Neutrophil (primary cell): ENCODE measurements around the gene ENAH.

ENCODE experiments used
- H3K27ac ChIP-seq: fragments of 200-600 bp; sonication (generic); 2 replicates; pipeline ENCODE4 v1.5.1; 2016; ENCODE audit warnings: mild to moderate bottlenecking, moderate library complexity
- H3K27me3 ChIP-seq: fragments of 200-600 bp; sonication (generic); 2 replicates; pipeline ENCODE4 v1.6.0; 2016; ENCODE audit warnings: mild to moderate bottlenecking
- H3K36me3 ChIP-seq: fragments of 200-600 bp; sonication (generic); 2 replicates; pipeline ENCODE4 v1.5.1; 2017
- H3K4me1 ChIP-seq, 2 experiments: fragments of 200-600 bp in 1 of 2; sonication (generic) in 1 of 2; 1 replicate in 1 of 2; 2 replicates in 1 of 2; pipeline versions ENCODE4 v1.5.1 to v1.6.1; 2013 to 2016; ENCODE audit warnings: low read depth in 1 of 2, low read length in 1 of 2, mild to moderate bottlenecking in 1 of 2, moderate library complexity in 1 of 2; ENCODE audit not compliant: control insufficient read depth in 1 of 2, insufficient read depth in 1 of 2
- H3K4me3 ChIP-seq, 2 experiments: fragments of 200-600 bp in 1 of 2; sonication (generic) in 1 of 2; 1 replicate in 1 of 2; 2 replicates in 1 of 2; pipeline ENCODE4 v1.5.1; 2013 to 2016; ENCODE audit warnings: low read depth in 1 of 2, low read length in 1 of 2, mild to moderate bottlenecking in 1 of 2, moderate library complexity in 1 of 2
- H3K9me3 ChIP-seq: fragments of 200-600 bp; sonication (generic); 2 replicates; pipeline ENCODE4 v1.5.1; 2016
- CTCF ChIP-seq: fragments of 200-600 bp; sonication (generic); IDR thresholded peaks from 2 replicates; pipeline ENCODE4 v1.5.1; 2016; ENCODE audit warnings: antibody characterized with exemption

ENAH gene

GRCh38 chr1:225681231-225681630 lies 28.3 kb upstream of the ENAH start:
- Histone ChIP-seq H3K36me3 (no peaks in the 10 kb centered on the region), H3K9me3 (no peaks in the 10 kb centered on the region), H3K27ac (no peak overlapping the region), H3K4me1 (peaks cover 18 to 33% of the 10 kb centered on the region in 2 experiments), H3K4me3 (no peak overlapping the region), H3K27me3 (peaks cover 13% of the 10 kb centered on the region)
- TF ChIP-seq CTCF, result no peak

- peaks cover 13% of the 10 kb centered on the region for H3K27me3 ChIP-seq
- peaks cover 23 to 49% of the 10 kb centered on the region in 2 experiments for H3K4me1 ChIP-seq
- H3K36me3 ChIP-seq, result no peaks in the 10 kb centered on the region
- H3K9me3 ChIP-seq, result no peaks in the 10 kb centered on the region
- no peak for TF ChIP-seq CTCF
- no peak overlapping the region for H3K27ac ChIP-seq
- H3K4me3 ChIP-seq, result no peak overlapping the region
Measured at GRCh38 chr1:225678545-225678944, 25.6 kb upstream of the ENAH start.

GRCh38 chr1:225677350-225678124 lies 24.6 kb upstream of the ENAH start:
- Histone ChIP-seq H3K4me1 (peaks cover 23 to 44% of the 10 kb centered on the region in 2 experiments), H3K4me3 (peak overlapping the region in 1 of 2 experiments; percentile 13), H3K36me3 (no peaks in the 10 kb centered on the region), H3K27me3 (peaks cover 13% of the 10 kb centered on the region), H3K9me3 (no peaks in the 10 kb centered on the region), H3K27ac (no peak overlapping the region)
- no peak for TF ChIP-seq CTCF

- H3K27me3 ChIP-seq, result peaks cover 13% of the 10 kb centered on the region
- no peaks in the 10 kb centered on the region for H3K9me3 ChIP-seq
- TF ChIP-seq CTCF, result no peak
- H3K36me3 ChIP-seq, result no peaks in the 10 kb centered on the region
- H3K4me1 ChIP-seq, result peaks cover 23 to 40% of the 10 kb centered on the region in 2 experiments
- H3K27ac ChIP-seq, result no peak overlapping the region
- H3K4me3 ChIP-seq, result no peak overlapping the region
Measured at GRCh38 chr1:225674381-225674780, 21.5 kb upstream of the ENAH start.

GRCh38 chr1:225670806-225671733 lies 18.1 kb upstream of the ENAH start:
- Histone ChIP-seq H3K36me3 (no peaks in the 10 kb centered on the region), H3K4me3 (no peak overlapping the region), H3K4me1 (peaks cover 4 to 15% of the 10 kb centered on the region in 2 experiments), H3K27ac (no peak overlapping the region), H3K9me3 (no peaks in the 10 kb centered on the region), H3K27me3 (peaks cover 4% of the 10 kb centered on the region)
- no peak for TF ChIP-seq CTCF
